ENCODE results near the gene GPC6. TPM values are rescaled to one million over a fixed set of nuclear protein-coding genes. Genes with fewer than 3 reads are reported as not detected.

Gene GPC6
- total and polyA plus RNA-seq, 2 donors (not counting 3 experiments of a cell fraction or from before 2014, with no cell fraction given): 0.01 TPM; not detected in 1

- intact Hi-C loops (cut with micrococcal nuclease): no loop called here
- H3K4me3 ChIP-seq (replicated peaks in 1 of 3; ENCODE audit: insufficient read depth in 1 of 3, low read depth in 1 of 3, low read length in 3 of 3): no peak overlapping the region
- DNase-seq (ENCODE audit: low read depth, low spot score): no peak
- H3K9me3 ChIP-seq (replicated peaks; ENCODE audit: control insufficient read depth, insufficient read depth, low read length): no peaks in the 10 kb centered on the region
- H4K20me1 ChIP-seq (replicated peaks; ENCODE audit: control insufficient read depth, extremely low read depth, insufficient read depth, low read length): no peaks in the 10 kb centered on the region
- H3K79me2 ChIP-seq (ENCODE audit: control insufficient read depth, insufficient read depth, low read length): no peaks in the 10 kb centered on the region
- BruUV-seq (replicated peaks): no TSS peak
- FAIRE-seq: no peak
- H3K9me1 ChIP-seq (replicated peaks; ENCODE audit: control insufficient read depth, extremely low read depth, insufficient read depth, low read length): no peaks in the 10 kb centered on the region
- TF ChIP-seq GATA2 (IDR thresholded peaks at IDR 0.05; ENCODE audit: insufficient read depth, insufficient read length, low read depth, low read length) (no peak), CTCF (IDR thresholded peaks at IDR 0.05; ENCODE audit: extremely low read depth in 1 of 2, insufficient read depth in 1 of 2, low read depth in 1 of 2, low read length in 2 of 2) (no peak), MYC (IDR thresholded peaks at IDR 0.05; ENCODE audit: low read depth, low read length) (no peak), JUN (IDR thresholded peaks at IDR 0.05; ENCODE audit: borderline replicate concordance, insufficient read depth, insufficient read length, low read depth) (no peak), POLR2AphosphoS5 (IDR thresholded peaks at IDR 0.05; ENCODE audit: insufficient read depth, low read depth, low read length) (no peak), FOS (IDR thresholded peaks at IDR 0.05; ENCODE audit: borderline replicate concordance, insufficient read depth, low read length) (no peak), EZH2 (IDR thresholded peaks at IDR 0.05; ENCODE audit: borderline replicate concordance, low read depth, low read length, severe bottlenecking) (no peak), MAX (IDR thresholded peaks at IDR 0.05; ENCODE audit: insufficient read depth, insufficient read length) (no peak), POLR2A (IDR thresholded peaks at IDR 0.05; ENCODE audit: low read depth, low read length) (no peak)
- ChIA-PET POLR2A (no interaction called here), CTCF (no interaction called here)
- H2AFZ ChIP-seq (ENCODE audit: low read depth, low read length): no peak overlapping the region
- H3K27ac ChIP-seq (ENCODE audit: insufficient read depth, low read depth, low read length): no peak overlapping the region
- no peaks in the 10 kb centered on the region for H3K36me3 ChIP-seq (ENCODE audit: control insufficient read depth in 2 of 2, extremely low read depth in 1 of 2, insufficient read depth in 2 of 2, low read length in 2 of 2)
- no peak overlapping the region for H3K9ac ChIP-seq (replicated peaks; ENCODE audit: extremely low read depth, insufficient read depth, low read length)
- H3K4me1 ChIP-seq (ENCODE audit: control insufficient read depth, extremely low read depth, insufficient read depth, low read length): no peaks in the 10 kb centered on the region
- no peak overlapping the region for H3K4me2 ChIP-seq (ENCODE audit: insufficient read depth, low read length)
- dilution Hi-C loops (cut with MboI; ENCODE audit: extremely low pct_ligation_motif_present, low sequenced_read_pairs): no loop called here
- H3K27me3 ChIP-seq (ENCODE audit: control insufficient read depth in 2 of 2, insufficient read depth in 2 of 2, low read length in 2 of 2): no peaks in the 10 kb centered on the region
Measured at GRCh38 chr13:93336728-93337127, 110.1 kb downstream of the GPC6 start.

Data from endothelial cell of umbilical vein (primary cell).